ENCODE results near the gene SLC23A2. TPM values are rescaled to one million over a fixed set of nuclear protein-coding genes. Genes with fewer than 3 reads are reported as not detected.
"Not testable (repeated sequence)": the region's sequence is repeated elsewhere in the genome, so short reads cannot be mapped to it uniquely, and the experiment has no call there.

Gene SLC23A2
- total RNA-seq, 2 donors from 2014 or later, result 21.0 to 39.1 TPM

DNA sequence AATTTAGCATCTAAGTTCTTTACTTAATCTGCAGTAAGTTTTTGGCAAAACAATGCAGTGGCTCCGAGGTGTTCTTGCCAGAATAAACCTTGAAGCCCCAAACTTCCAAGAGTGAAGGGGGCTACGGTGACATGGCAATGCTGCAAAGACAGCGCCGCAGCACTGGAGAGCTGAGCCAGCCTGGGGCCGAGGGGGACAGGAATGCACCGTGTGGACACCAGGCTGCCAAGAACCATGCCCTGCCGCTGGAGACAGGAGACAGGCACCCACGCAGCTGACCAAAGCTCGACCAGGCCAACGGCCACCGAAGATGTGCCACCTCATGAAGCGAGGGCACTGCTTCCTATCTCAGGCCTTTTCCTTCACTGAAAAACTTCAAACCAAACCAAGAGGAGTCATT lies 146.2 kb downstream of the SLC23A2 start:
- Histone ChIP-seq H3K9me3 (no peaks in the 10 kb centered on the region), H3K4me3 (no peak overlapping the region), H3K27ac (no peak overlapping the region), H3K36me3 (peaks cover 0 to 4% of the 10 kb centered on the region in 2 donors), H3K4me1 (replicated peaks) (no peaks in the 10 kb centered on the region), H3K27me3 (replicated peaks; ENCODE audit: insufficient read depth) (no peaks in the 10 kb centered on the region)
- no peak for DNase-seq (ENCODE audit: low spot score)
- intact Hi-C loops (cut with DNase I), result no loop called here
- TF ChIP-seq POLR2A (IDR thresholded peaks at IDR 0.05) (no peak), POLR2AphosphoS5 (IDR thresholded peaks at IDR 0.05) (no peak)
- TF ChIP-seq, protein P1, sequence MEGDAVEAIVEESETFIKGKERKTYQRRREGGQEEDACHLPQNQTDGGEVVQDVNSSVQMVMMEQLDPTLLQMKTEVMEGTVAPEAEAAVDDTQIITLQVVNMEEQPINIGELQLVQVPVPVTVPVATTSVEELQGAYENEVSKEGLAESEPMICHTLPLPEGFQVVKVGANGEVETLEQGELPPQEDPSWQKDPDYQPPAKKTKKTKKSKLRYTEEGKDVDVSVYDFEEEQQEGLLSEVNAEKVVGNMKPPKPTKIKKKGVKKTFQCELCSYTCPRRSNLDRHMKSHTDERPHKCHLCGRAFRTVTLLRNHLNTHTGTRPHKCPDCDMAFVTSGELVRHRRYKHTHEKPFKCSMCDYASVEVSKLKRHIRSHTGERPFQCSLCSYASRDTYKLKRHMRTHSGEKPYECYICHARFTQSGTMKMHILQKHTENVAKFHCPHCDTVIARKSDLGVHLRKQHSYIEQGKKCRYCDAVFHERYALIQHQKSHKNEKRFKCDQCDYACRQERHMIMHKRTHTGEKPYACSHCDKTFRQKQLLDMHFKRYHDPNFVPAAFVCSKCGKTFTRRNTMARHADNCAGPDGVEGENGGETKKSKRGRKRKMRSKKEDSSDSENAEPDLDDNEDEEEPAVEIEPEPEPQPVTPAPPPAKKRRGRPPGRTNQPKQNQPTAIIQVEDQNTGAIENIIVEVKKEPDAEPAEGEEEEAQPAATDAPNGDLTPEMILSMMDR (IDR thresholded peaks at IDR 0.05), result no peak
- WGBS, result 82% methylated on average over 12 of the region's 12 CpGs

DNA sequence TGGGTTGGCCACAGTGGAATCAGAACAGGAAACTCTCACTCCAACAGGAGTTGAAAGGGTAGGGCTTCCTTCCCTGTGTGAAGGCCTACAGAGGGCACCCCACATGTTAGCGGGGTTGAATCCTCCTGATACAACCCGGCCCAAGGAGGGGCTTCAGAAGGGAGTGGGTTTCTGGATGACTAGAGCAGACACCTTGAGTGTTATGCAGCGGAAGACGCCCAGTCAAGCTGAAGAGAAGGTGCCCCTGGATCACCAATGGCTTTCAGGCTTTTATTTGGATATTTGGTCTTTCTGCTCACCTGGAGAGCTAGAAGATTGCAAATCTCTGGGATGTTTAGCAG lies 146.8 kb downstream of the SLC23A2 start:
- Histone ChIP-seq H3K27ac (no peak overlapping the region), H3K4me1 (replicated peaks) (no peaks in the 10 kb centered on the region), H3K4me3 (no peak overlapping the region), H3K27me3 (replicated peaks; ENCODE audit: insufficient read depth) (no peaks in the 10 kb centered on the region), H3K36me3 (peaks cover 0 to 4% of the 10 kb centered on the region in 2 donors), H3K9me3 (no peaks in the 10 kb centered on the region)
- TF ChIP-seq, protein P1 (IDR thresholded peaks at IDR 0.05), result no peak
- TF ChIP-seq POLR2AphosphoS5 (IDR thresholded peaks at IDR 0.05) (no peak), POLR2A (IDR thresholded peaks at IDR 0.05) (no peak)
- DNase-seq (ENCODE audit: low spot score), result no peak
- WGBS, result 97% methylated on average over 4 of the region's 4 CpGs
- intact Hi-C loops (cut with DNase I), result no loop called here

DNA sequence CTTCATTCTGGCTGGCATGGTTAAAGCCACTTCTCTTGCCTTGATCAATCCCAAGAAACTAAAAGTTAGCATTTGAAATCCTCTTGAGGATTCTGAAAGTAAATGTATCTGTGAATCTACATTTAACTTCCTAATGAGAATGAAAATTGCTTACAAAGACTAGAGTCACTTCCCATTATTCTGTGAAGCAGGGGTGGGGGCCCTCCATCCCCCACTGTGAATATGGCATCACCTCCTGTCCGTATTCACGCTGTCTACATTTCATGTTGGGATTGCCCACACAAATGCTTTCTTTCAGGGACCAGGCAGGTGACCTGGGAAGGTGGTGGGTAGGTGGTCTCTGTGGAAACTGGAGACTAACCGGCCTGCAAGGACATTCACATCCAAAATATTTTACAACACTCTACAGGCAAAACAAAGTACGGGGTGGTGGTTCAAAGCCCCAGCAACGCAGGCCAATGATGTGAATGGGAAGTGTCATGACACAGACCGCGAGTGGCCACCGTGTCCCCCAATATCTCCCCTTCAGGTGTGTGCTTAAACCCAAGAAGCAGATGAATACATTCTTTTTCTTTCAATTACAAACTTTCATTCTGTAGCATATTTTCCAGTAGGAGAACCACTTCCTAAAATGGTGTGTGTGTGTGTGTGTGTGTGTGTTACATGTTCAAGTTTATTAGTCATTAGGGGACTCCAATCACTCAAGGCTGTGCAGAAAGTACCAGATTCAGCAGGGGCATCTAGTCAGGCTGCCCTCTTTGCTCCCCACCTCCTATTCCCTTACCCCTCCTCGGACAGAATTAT lies 147.4 kb downstream of the SLC23A2 start:
- H3K4me1 ChIP-seq (replicated peaks), result no peaks in the 10 kb centered on the region
- no peak for DNase-seq (ENCODE audit: low spot score)
- peaks cover 0 to 4% of the 10 kb centered on the region in 2 donors for H3K36me3 ChIP-seq
- WGBS, result 82% methylated on average over 9 of the region's 9 CpGs
- H3K9me3 ChIP-seq, result no peaks in the 10 kb centered on the region
- H3K4me3 ChIP-seq, result no peak overlapping the region
- TF ChIP-seq POLR2A (IDR thresholded peaks at IDR 0.05), result no peak
- no peak for TF ChIP-seq POLR2AphosphoS5 (IDR thresholded peaks at IDR 0.05)
- TF ChIP-seq, protein P1 (IDR thresholded peaks at IDR 0.05), result no peak
- H3K27me3 ChIP-seq (replicated peaks; ENCODE audit: insufficient read depth), result no peaks in the 10 kb centered on the region
- no peak overlapping the region for H3K27ac ChIP-seq
- intact Hi-C loops (cut with DNase I), result no loop called here

DNA sequence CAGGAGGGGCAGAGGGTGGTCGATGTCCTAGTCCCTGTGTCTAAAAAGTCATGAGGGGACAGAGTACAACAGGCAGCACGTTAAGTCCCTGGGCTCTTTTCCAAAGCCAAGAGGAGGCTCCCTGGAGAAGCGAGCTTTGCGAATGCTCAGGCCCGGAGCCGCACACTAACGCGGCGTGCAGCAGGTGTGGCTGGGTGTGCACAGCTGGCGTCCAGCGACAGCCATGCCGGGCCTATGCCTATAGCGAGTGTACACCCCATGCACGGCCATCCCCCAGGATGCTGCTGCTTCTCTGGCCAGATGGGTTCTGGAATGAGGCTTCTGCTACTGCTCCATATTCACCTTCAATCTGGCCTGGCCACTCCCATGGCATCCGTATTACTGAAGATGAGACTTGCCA lies 148.3 kb downstream of the SLC23A2 start:
- TF ChIP-seq, protein P1 (IDR thresholded peaks at IDR 0.05), result no peak
- TF ChIP-seq POLR2A (IDR thresholded peaks at IDR 0.05) (no peak), POLR2AphosphoS5 (IDR thresholded peaks at IDR 0.05) (no peak)
- Histone ChIP-seq H3K9me3 (no peaks in the 10 kb centered on the region), H3K4me1 (replicated peaks) (no peaks in the 10 kb centered on the region), H3K4me3 (no peak overlapping the region), H3K27me3 (replicated peaks; ENCODE audit: insufficient read depth) (no peaks in the 10 kb centered on the region), H3K27ac (no peak overlapping the region), H3K36me3 (peaks cover 0 to 4% of the 10 kb centered on the region in 2 donors)
- DNase-seq (ENCODE audit: low spot score), result no peak
- intact Hi-C loops (cut with DNase I), result no loop called here
- WGBS, result 93% methylated on average over 15 of the region's 15 CpGs

DNA sequence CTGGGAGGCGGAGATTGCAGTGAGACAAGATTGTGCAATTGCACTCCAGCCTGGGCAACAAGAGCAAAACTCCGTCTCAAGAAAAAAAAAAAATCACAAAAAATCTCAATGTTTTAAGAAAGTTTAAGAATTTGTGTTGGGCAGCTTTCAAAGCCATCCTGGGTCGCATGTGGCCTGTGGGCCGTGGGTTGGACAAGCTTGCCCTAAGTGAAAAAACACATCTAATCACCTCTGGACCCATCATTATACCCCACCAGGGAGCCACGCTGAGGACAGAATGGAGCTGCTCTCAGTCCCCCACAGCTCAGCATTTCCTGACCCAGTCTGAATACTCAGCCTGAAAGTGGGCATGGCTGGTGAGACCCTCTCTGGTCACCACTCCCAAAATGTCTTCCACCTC lies 150.3 kb downstream of the SLC23A2 start:
- no peaks in the 10 kb centered on the region for H3K9me3 ChIP-seq
- intact Hi-C loops (cut with DNase I), result no loop called here
- H3K36me3 ChIP-seq, result peaks cover 0 to 4% of the 10 kb centered on the region in 2 donors
- H3K4me1 ChIP-seq (replicated peaks), result no peaks in the 10 kb centered on the region
- H3K4me3 ChIP-seq, result no peak overlapping the region
- no peak for TF ChIP-seq POLR2AphosphoS5 (IDR thresholded peaks at IDR 0.05)
- TF ChIP-seq, protein P1 (IDR thresholded peaks at IDR 0.05), result no peak
- no peak for TF ChIP-seq POLR2A (IDR thresholded peaks at IDR 0.05)
- no peak for DNase-seq (ENCODE audit: low spot score)
- H3K27ac ChIP-seq, result no peak overlapping the region
- WGBS, result 93% methylated on average over 5 of the region's 5 CpGs
- no peaks in the 10 kb centered on the region for H3K27me3 ChIP-seq (replicated peaks; ENCODE audit: insufficient read depth)

DNA sequence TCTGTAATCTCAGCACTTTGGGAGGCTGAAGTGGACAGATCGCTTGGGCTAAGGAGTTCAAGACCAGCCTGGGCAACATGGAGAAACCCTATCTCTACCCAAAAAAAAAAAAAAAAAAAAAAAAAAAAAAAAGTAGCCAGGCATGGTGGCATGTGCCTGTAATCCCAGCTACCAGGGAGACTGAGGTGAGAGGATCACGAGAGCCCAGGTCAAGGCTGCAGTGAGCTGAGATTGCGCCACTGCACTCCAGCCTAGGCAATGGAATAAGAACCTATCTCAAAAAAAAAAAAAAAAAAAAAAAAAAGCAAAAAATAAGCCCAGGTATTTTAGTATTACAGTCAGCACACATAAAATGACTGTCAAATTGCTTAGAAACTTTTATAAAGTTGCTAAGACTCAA lies 152.5 kb downstream of the SLC23A2 start:
- not testable (repeated sequence) for DNase-seq (ENCODE audit: low spot score)
- WGBS, result 88% methylated on average over 3 of the region's 3 CpGs

More for the DNA sequence above, 152.5 kb downstream of the SLC23A2 start:
- H3K4me1 ChIP-seq (replicated peaks); intact Hi-C loops (cut with DNase I); H3K36me3 ChIP-seq; H3K4me3 ChIP-seq; H3K9me3 ChIP-seq; H3K27ac ChIP-seq; H3K27me3 ChIP-seq (replicated peaks; ENCODE audit: insufficient read depth): not testable (repeated sequence)

Data from prostate gland (tissue), 2 donors.